ENCODE measurements around the gene GNPTAB.

Gene GNPTAB

GRCh38 chr12:101697930-101698799, 132.6 kb downstream of the GNPTAB start:
- H3K4me3 ChIP-seq (ENCODE audit: low read depth, low read length), result peak overlapping the region; percentile 83

- H3K4me3 ChIP-seq (ENCODE audit: low read depth, low read length), result peak within 1 kb of the TSS; percentile 83
Observed at GRCh38 chr12:101697197-101697929, 133.4 kb downstream of the GNPTAB start, which contains the start of gene CHPT1. CHPT1 (plus strand) TSS chr12:101697640; CDS start chr12:101697862, 222 bp downstream.

- peak overlapping the region; percentile 83 for H3K4me3 ChIP-seq (ENCODE audit: low read depth, low read length)
Observed at GRCh38 chr12:101696251-101697196, 134.2 kb downstream of the GNPTAB start.

GRCh38 chr12:101695706-101696105, 135.1 kb downstream of the GNPTAB start:
- H3K4me3 ChIP-seq (ENCODE audit: low read depth, low read length), result no peak overlapping the region
